HL-60 (cell line): ENCODE measurements around the gene ASB13.

ENCODE experiments used
- DNase-seq, 2 experiments: peaks; one replicate each; pipeline ENCODE4 v3.0.0-alpha.2; 2010 to 2020; ENCODE audit warnings: low read depth in 1 of 2, low spot score in 1 of 2
- H3K27ac ChIP-seq: fragments of 250-450 bp; sonication (Bioruptor Pico); replicated peaks from 2 replicates; pipeline ENCODE4 v1.5.1; 2020; ENCODE audit warnings: mild to moderate bottlenecking, moderate library complexity
- H3K27me3 ChIP-seq: fragments of 250-450 bp; sonication (Bioruptor Pico); 2 replicates; pipeline ENCODE4 v1.5.1; 2021; ENCODE audit warnings: mild to moderate bottlenecking, moderate library complexity; ENCODE audit not compliant: insufficient read depth, poor library complexity, severe bottlenecking
- H3K4me3 ChIP-seq: replicated peaks from 2 replicates; pipeline ENCODE4 v1.5.1; 2011; ENCODE audit warnings: mild to moderate bottlenecking, control low read depth, low read length; ENCODE audit not compliant: insufficient read depth
- CTCF ChIP-seq: IDR thresholded peaks from one replicate; pipeline ENCODE4 v1.5.1; 2011; ENCODE audit warnings: low read length, control low read depth, inconsistent platforms; ENCODE audit not compliant: insufficient read depth
- GABPA ChIP-seq: IDR thresholded peaks from 2 replicates; pipeline ENCODE4 v1.6.1; 2012; ENCODE audit warnings: low read depth
- POLR2AphosphoS5 ChIP-seq: IDR thresholded peaks from 2 replicates; pipeline ENCODE4 v1.6.1; 2012; ENCODE audit warnings: low read depth
- SPI1 ChIP-seq: IDR thresholded peaks from 2 replicates; pipeline ENCODE4 v1.6.1; 2012; ENCODE audit warnings: low read depth, mild to moderate bottlenecking, borderline replicate concordance
- TF ChIP-seq, protein P1 (sequence below): IDR thresholded peaks from 2 replicates; pipeline ENCODE4 v1.6.1; 2012; ENCODE audit warnings: low read depth; ENCODE audit not compliant: insufficient replicate concordance

The ASB13 gene

GRCh38 chr10:5670662-5671375 is 4.4 kb upstream of the ASB13 start:
- TF ChIP-seq, protein P1, sequence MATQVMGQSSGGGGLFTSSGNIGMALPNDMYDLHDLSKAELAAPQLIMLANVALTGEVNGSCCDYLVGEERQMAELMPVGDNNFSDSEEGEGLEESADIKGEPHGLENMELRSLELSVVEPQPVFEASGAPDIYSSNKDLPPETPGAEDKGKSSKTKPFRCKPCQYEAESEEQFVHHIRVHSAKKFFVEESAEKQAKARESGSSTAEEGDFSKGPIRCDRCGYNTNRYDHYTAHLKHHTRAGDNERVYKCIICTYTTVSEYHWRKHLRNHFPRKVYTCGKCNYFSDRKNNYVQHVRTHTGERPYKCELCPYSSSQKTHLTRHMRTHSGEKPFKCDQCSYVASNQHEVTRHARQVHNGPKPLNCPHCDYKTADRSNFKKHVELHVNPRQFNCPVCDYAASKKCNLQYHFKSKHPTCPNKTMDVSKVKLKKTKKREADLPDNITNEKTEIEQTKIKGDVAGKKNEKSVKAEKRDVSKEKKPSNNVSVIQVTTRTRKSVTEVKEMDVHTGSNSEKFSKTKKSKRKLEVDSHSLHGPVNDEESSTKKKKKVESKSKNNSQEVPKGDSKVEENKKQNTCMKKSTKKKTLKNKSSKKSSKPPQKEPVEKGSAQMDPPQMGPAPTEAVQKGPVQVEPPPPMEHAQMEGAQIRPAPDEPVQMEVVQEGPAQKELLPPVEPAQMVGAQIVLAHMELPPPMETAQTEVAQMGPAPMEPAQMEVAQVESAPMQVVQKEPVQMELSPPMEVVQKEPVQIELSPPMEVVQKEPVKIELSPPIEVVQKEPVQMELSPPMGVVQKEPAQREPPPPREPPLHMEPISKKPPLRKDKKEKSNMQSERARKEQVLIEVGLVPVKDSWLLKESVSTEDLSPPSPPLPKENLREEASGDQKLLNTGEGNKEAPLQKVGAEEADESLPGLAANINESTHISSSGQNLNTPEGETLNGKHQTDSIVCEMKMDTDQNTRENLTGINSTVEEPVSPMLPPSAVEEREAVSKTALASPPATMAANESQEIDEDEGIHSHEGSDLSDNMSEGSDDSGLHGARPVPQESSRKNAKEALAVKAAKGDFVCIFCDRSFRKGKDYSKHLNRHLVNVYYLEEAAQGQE: no peak
- TF ChIP-seq POLR2AphosphoS5 (no peak), SPI1 (no peak), CTCF (no peak), GABPA (no peak)
- Histone ChIP-seq H3K27ac (no peak overlapping the region), H3K4me3 (no peak overlapping the region), H3K27me3 (no peaks in the 10 kb centered on the region)
- no peak for DNase-seq

DNA sequence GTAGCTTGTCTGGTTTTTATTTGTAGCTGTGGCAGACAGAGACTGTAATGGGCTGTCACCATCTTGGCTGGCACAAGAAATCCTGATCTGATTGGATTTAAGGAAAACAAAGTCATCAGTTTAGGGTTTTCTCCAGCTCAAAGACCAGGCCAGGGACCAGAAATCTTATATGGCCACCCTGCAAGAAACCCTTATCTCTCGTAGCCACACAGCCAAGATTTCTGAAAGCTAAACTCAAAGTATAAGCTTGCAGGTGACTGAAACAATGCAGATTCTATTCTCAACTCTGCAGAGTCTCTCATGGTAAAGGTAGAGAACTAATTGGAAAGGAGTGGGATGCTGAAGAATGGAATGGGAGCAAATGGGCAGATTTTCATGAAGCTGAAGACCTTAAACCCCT is 3.2 kb upstream of the ASB13 start:
- Histone ChIP-seq H3K27ac (no peak overlapping the region), H3K4me3 (no peak overlapping the region), H3K27me3 (no peaks in the 10 kb centered on the region)
- DNase-seq: no peak
- TF ChIP-seq CTCF (no peak), GABPA (no peak), POLR2AphosphoS5 (no peak), SPI1 (no peak)
- TF ChIP-seq, protein P1: no peak

DNA sequence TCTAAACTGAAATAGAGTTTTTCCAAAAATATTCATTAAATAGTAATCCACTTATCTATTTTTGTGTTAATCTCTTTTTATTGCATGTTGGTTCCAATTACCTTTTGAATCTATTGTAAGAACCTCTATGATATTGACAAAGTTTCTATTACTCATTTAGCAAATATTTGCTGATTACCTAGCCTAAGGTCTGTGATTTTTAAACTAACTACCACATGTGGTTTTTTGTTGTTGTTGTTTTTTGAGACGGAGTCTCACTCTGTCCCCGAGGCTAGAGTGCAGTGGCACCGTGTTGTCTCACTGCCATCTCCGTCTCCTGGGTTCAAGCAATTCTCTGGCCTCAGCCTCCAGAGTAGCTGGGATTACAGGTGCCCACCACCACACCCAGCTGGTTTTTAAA is 2.0 kb upstream of the ASB13 start:
- no peak overlapping the region for H3K27ac ChIP-seq
- TF ChIP-seq SPI1: no peak
- TF ChIP-seq CTCF: no peak
- TF ChIP-seq, protein P1: no peak
- no peak for TF ChIP-seq POLR2AphosphoS5
- TF ChIP-seq GABPA: no peak
- no peaks in the 10 kb centered on the region for H3K27me3 ChIP-seq
- no peak for DNase-seq
- H3K4me3 ChIP-seq: no peak overlapping the region
